Head of caudate nucleus (tissue), 42 donors: Measurements from ENCODE around the gene IL9R.
A peak's percentile ranks its signal among the peaks of the same experiment; 100 is the strongest.
"Not testable (repeated sequence)": the region's sequence is repeated elsewhere in the genome, so short reads cannot be mapped to it uniquely, and the experiment has no call there.

ENCODE experiments used
- DNase-seq, 42 donors: peaks; one replicate each; pipeline versions ENCODE4 v3.0.0 to v3.0.0-alpha.2; 2020 to 2021; ENCODE audit warnings: mixed read lengths in 7 of 42
- intact Hi-C: fragments of 100-400 bp; cut with DNase I; formaldehyde crosslinking; loops from one replicate; pipeline ENCODE4 v1.15.0; 2022

IL9R gene

GRCh38 chrX:155993421-155993820 is 4.1 kb upstream of the IL9R start:
- intact Hi-C loops: no loop called here
- DNase-seq: no peak

GRCh38 chrX:155995321-155995875 is 2.1 kb upstream of the IL9R start:
- DNase-seq: no peak
- intact Hi-C loops: no loop called here

- intact Hi-C loops: no loop called here
- no peak for DNase-seq
These were observed 620 bp downstream of the IL9R start for GRCh38 chrX:155998116-155998515.

- no peak for DNase-seq
- intact Hi-C loops: no loop called here
These were observed 1.4 kb downstream of the IL9R start for GRCh38 chrX:155998761-155999510.

- intact Hi-C loops, DNase-seq: not testable (repeated sequence)
These were observed 2.3 kb downstream of the IL9R start for GRCh38 chrX:155999751-156000150.

- intact Hi-C loops: no loop called here
- DNase-seq: peak in 1 of 42 donors; percentile 18
These were observed 2.9 kb downstream of the IL9R start for GRCh38 chrX:156000361-156000926.

GRCh38 chrX:156001001-156001666 is 3.6 kb downstream of the IL9R start:
- intact Hi-C loops: no loop called here
- DNase-seq: peak in 1 of 42 donors; percentile 7

GRCh38 chrX:156001667-156002021 is 4.1 kb downstream of the IL9R start:
- no peak for DNase-seq
- intact Hi-C loops: no loop called here

- no peak for DNase-seq
- intact Hi-C loops: no loop called here
These were observed 5.0 kb downstream of the IL9R start for GRCh38 chrX:156002507-156002906.

- DNase-seq: peak in 1 of 42 donors; percentile 31
- intact Hi-C loops: no loop called here
These were observed 6.1 kb downstream of the IL9R start for GRCh38 chrX:156003486-156004185.

- DNase-seq: peak in 1 of 42 donors; percentile 9
- intact Hi-C loops: no loop called here
These were observed 6.8 kb downstream of the IL9R start for GRCh38 chrX:156004256-156004655.

- intact Hi-C loops: no loop called here
- no peak for DNase-seq
These were observed 7.2 kb downstream of the IL9R start for GRCh38 chrX:156004740-156005139.

GRCh38 chrX:156005144-156005543 is 7.6 kb downstream of the IL9R start:
- DNase-seq: no peak
- intact Hi-C loops: no loop called here

GRCh38 chrX:156006468-156006867 is 9.0 kb downstream of the IL9R start:
- DNase-seq, intact Hi-C loops: not testable (repeated sequence)

GRCh38 chrX:156008379-156008778 is 10.9 kb downstream of the IL9R start:
- DNase-seq, intact Hi-C loops: not testable (repeated sequence)

GRCh38 chrX:156008915-156009314 is 11.4 kb downstream of the IL9R start:
- intact Hi-C loops: no loop called here
- DNase-seq: no peak

- DNase-seq, intact Hi-C loops: not testable (repeated sequence)
These were observed 12.2 kb downstream of the IL9R start for GRCh38 chrX:156009691-156010090.

- DNase-seq, intact Hi-C loops: not testable (repeated sequence)
These were observed 15.9 kb downstream of the IL9R start for GRCh38 chrX:156013286-156013953.

- intact Hi-C loops, DNase-seq: not testable (repeated sequence)
These were observed 22.4 kb downstream of the IL9R start for GRCh38 chrX:156019846-156020245.
